ENCODE results near the gene OR1J4.
"Not testable (repeated sequence)": the region's sequence is repeated elsewhere in the genome, so short reads cannot be mapped to it uniquely, and the experiment has no call there.

GRCh38 chr9:122537066-122537465, 18.1 kb downstream of the OR1J4 start:
- TF ChIP-seq JDP2 (CRISPR knock-in tag; IDR thresholded peaks at IDR 0.05; ENCODE audit: borderline replicate concordance); STAG1 (CRISPR knock-in tag; IDR thresholded peaks at IDR 0.05); CREB1 (IDR thresholded peaks at IDR 0.05); CREB1 (CRISPR knock-in tag; IDR thresholded peaks at IDR 0.05); ZFP41 (CRISPR knock-in tag; IDR thresholded peaks at IDR 0.05; ENCODE audit: borderline replicate concordance); ZNF30 (CRISPR knock-in tag; IDR thresholded peaks at IDR 0.05); ELF3 (CRISPR knock-in tag; IDR thresholded peaks at IDR 0.05): not testable (repeated sequence)
